Kidney (tissue), 14 donors: ENCODE measurements around the gene PRM3. TPM values are rescaled to one million over a fixed set of nuclear protein-coding genes. Genes with fewer than 3 reads are reported as not detected.
"Not testable (repeated sequence)": the region's sequence is repeated elsewhere in the genome, so short reads cannot be mapped to it uniquely, and the experiment has no call there.

ENCODE experiments used
- DNase-seq, 5 donors: peaks; one replicate each; pipeline ENCODE4 v3.0.0-alpha.2; 2013 to 2020
- FAIRE-seq: peaks from 2 replicates; lab custom pipeline; 2012; peaks lifted over from hg19 to GRCh38; lab: Jason Lieb, UNC
- H3K27ac ChIP-seq, 2 donors: one replicate each; pipeline ENCODE4 v1.7.0; 2013; ENCODE audit warnings: low read depth in 2 of 2, low read length in 2 of 2, inconsistent platforms in 1 of 2
- H3K27me3 ChIP-seq: one replicate; pipeline ENCODE4 v1.7.1; 2013; ENCODE audit warnings: low read length, inconsistent platforms; ENCODE audit not compliant: control insufficient read depth, insufficient read depth
- H3K36me3 ChIP-seq, 3 donors: one replicate each; pipeline versions ENCODE4 v1.7.0 to v1.7.1; 2013; ENCODE audit warnings: low read length in 3 of 3, control low read depth in 1 of 3, inconsistent platforms in 1 of 3; ENCODE audit not compliant: insufficient read depth in 3 of 3, control insufficient read depth in 2 of 3
- H3K4me1 ChIP-seq, 3 donors: one replicate each; pipeline versions ENCODE4 v1.7.0 to v1.7.1; 2013; ENCODE audit warnings: low read length in 3 of 3, inconsistent platforms in 1 of 3, low read depth in 1 of 3; ENCODE audit not compliant: control insufficient read depth in 2 of 3, insufficient read depth in 2 of 3
- H3K4me3 ChIP-seq, 3 donors: one replicate each; pipeline versions ENCODE4 v1.7.0 to v1.8.1; 2013; ENCODE audit warnings: low read length in 3 of 3, control low read depth in 1 of 3, inconsistent platforms in 1 of 3
- H3K9ac ChIP-seq, 3 donors: one replicate each; pipeline versions ENCODE4 v1.7.0 to v1.7.1; 2013; ENCODE audit warnings: low read length in 3 of 3, control low read depth in 1 of 3, inconsistent platforms in 1 of 3
- H3K9me3 ChIP-seq, 3 donors: one replicate each; pipeline versions ENCODE4 v1.7.0 to v1.7.1; 2013; ENCODE audit warnings: low read length in 3 of 3, control low read depth in 1 of 3, inconsistent platforms in 1 of 3; ENCODE audit not compliant: control insufficient read depth in 2 of 3, insufficient read depth in 1 of 3
- CTCF ChIP-seq: IDR thresholded peaks from 3 replicates; pipeline ENCODE4 v1.5.1; 2012; ENCODE audit warnings: mild to moderate bottlenecking, moderate library complexity, borderline replicate concordance; ENCODE audit not compliant: insufficient read depth; ENCODE audit errors: extremely low read depth
- intact Hi-C: fragments of 100-400 bp; cut with DNase I; formaldehyde crosslinking; loops from one replicate; pipeline ENCODE4 v1.11.1; 2022
- polyA plus RNA-seq: library from polyadenylated mRNA; stranded (reverse); fragments of 350-450 nt; fragmentation: Illumina TruSeq; extraction: RNeasy Lipid Tissue Mini Kit (QIAGEN cat#74804); gene quantifications from one replicate; pipeline ENCODE4 v1.2.3, GENCODE V29; 2014; ENCODE audit warnings: low read depth, low replicate concordance; ENCODE audit not compliant: insufficient read depth
- total RNA-seq: library from RNA; stranded (reverse); fragmentation: NEBNext Ultra II Directional; extraction: Animal tissue kit (Norgen Biotek cat#: 25700); gene quantifications from one replicate; pipeline ENCODE4 v1.2.1, GENCODE V29; 2021
- donor health status: control.
- donor health status: control.
- donor health status: control.
- donor health status: control.
- donor health status: control.
- donor health status: DM: yes; HTN: yes; CAD: no.
- donor health status: Normal renal cell carcinoma (clear cell type).

Gene PRM3
- total and polyA plus RNA-seq, 2 donors from 2014 or later: not detected

GRCh38 chr16:11290102-11290893 lies 16.9 kb upstream of the PRM3 start:
- no peaks in the 10 kb centered on the region for H3K36me3 ChIP-seq
- H3K4me3 ChIP-seq: no peak overlapping the region
- no peak overlapping the region for H3K9ac ChIP-seq
- no peaks in the 10 kb centered on the region for H3K9me3 ChIP-seq
- peaks cover 0 to 4% (median 4%) of the 10 kb centered on the region in 3 donors for H3K4me1 ChIP-seq
- FAIRE-seq: no peak
- peak in 1 of 5 donors; percentile 41 for DNase-seq
- intact Hi-C loops: no loop called here
- no peak overlapping the region for H3K27ac ChIP-seq
- no peaks in the 10 kb centered on the region for H3K27me3 ChIP-seq
- no peak for TF ChIP-seq CTCF

GRCh38 chr16:11289696-11290095 lies 16.3 kb upstream of the PRM3 start:
- H3K27ac ChIP-seq, intact Hi-C loops, H3K9me3 ChIP-seq, FAIRE-seq, DNase-seq, H3K36me3 ChIP-seq, H3K9ac ChIP-seq, H3K4me1 ChIP-seq, H3K27me3 ChIP-seq, H3K4me3 ChIP-seq: not testable (repeated sequence)

- H3K9me3 ChIP-seq: no peaks in the 10 kb centered on the region
- intact Hi-C loops: no loop called here
- no peaks in the 10 kb centered on the region for H3K27me3 ChIP-seq
- no peak overlapping the region for H3K4me3 ChIP-seq
- H3K9ac ChIP-seq: no peak overlapping the region
- FAIRE-seq (no peak), DNase-seq (no peak)
- TF ChIP-seq CTCF: no peak
- peaks cover 0 to 4% (median 4%) of the 10 kb centered on the region in 3 donors for H3K4me1 ChIP-seq
- H3K27ac ChIP-seq: no peak overlapping the region
- no peaks in the 10 kb centered on the region for H3K36me3 ChIP-seq
Measured at GRCh38 chr16:11289202-11289601, 15.8 kb upstream of the PRM3 start.

GRCh38 chr16:11285842-11286241 lies 12.4 kb upstream of the PRM3 start:
- Histone ChIP-seq H3K27me3 (no peaks in the 10 kb centered on the region), H3K9ac (no peak overlapping the region), H3K4me1 (peaks cover 0 to 4% (median 0%) of the 10 kb centered on the region in 3 donors), H3K4me3 (no peak overlapping the region), H3K36me3 (no peaks in the 10 kb centered on the region), H3K27ac (no peak overlapping the region), H3K9me3 (no peaks in the 10 kb centered on the region)
- TF ChIP-seq CTCF: no peak
- FAIRE-seq: no peak
- DNase-seq: no peak
- intact Hi-C loops: no loop called here
